Osteoblast (primary cell): ENCODE data around the gene COA1. TPM values are rescaled to one million over a fixed set of nuclear protein-coding genes. Genes with fewer than 3 reads are reported as not detected.

Source experiments
- DNase-seq: peaks from one replicate; pipeline ENCODE4 v3.0.0; 2011; ENCODE audit warnings: low spot score, mixed read lengths; ENCODE audit not compliant: insufficient read length; ENCODE audit errors: missing footprints
- H2AFZ ChIP-seq: 2 replicates; pipeline ENCODE4 v1.6.0; 2011; ENCODE audit warnings: mild to moderate bottlenecking, low read length
- H3K27ac ChIP-seq: 2 replicates; pipeline ENCODE4 v1.5.1; 2011; ENCODE audit warnings: mild to moderate bottlenecking, low read depth, low read length, moderate library complexity
- H3K27me3 ChIP-seq: 2 replicates; pipeline ENCODE4 v1.6.0; 2012; ENCODE audit warnings: mild to moderate bottlenecking, control low read depth, inconsistent platforms, low read length, moderate library complexity; ENCODE audit not compliant: insufficient read depth
- H3K36me3 ChIP-seq: 2 replicates; pipeline ENCODE4 v1.5.1; 2011; ENCODE audit warnings: mild to moderate bottlenecking, low read length, control low read depth, moderate library complexity; ENCODE audit not compliant: insufficient read depth
- H3K4me1 ChIP-seq: 2 replicates; pipeline ENCODE4 v1.5.1; 2011; ENCODE audit warnings: mild to moderate bottlenecking, low read length, control low read depth, moderate library complexity; ENCODE audit not compliant: insufficient read depth
- H3K4me2 ChIP-seq: 2 replicates; pipeline ENCODE4 v1.6.0; 2011; ENCODE audit warnings: mild to moderate bottlenecking, low read length; ENCODE audit not compliant: insufficient read depth
- H3K4me3 ChIP-seq: fragments of 200-600 bp; sonication (generic); 3 replicates; pipeline ENCODE4 v1.5.1; 2012; ENCODE audit warnings: mild to moderate bottlenecking, low read length, inconsistent platforms; ENCODE audit not compliant: insufficient read depth
- H3K79me2 ChIP-seq: 2 replicates; pipeline ENCODE4 v1.6.0; 2012; ENCODE audit warnings: mild to moderate bottlenecking, low read length, control low read depth, inconsistent platforms; ENCODE audit not compliant: insufficient read depth
- H3K9me3 ChIP-seq: 2 replicates; pipeline ENCODE4 v1.5.1; 2011; ENCODE audit warnings: low read depth, low read length, control low read depth
- H4K20me1 ChIP-seq: 2 replicates; pipeline ENCODE4 v1.6.0; 2012; ENCODE audit warnings: mild to moderate bottlenecking, low read length, control low read depth; ENCODE audit not compliant: insufficient read depth
- total RNA-seq: library from RNA; depleted of rRNA; stranded (reverse); fragments of >200 nt; gene quantifications from 2 replicates; pipeline ENCODE4 v1.2.3, GENCODE V29; 2012
- TF ChIP-seq, protein P1 (sequence below): IDR thresholded peaks from 2 replicates; pipeline ENCODE4 v1.5.1; 2011; ENCODE audit warnings: mild to moderate bottlenecking, low read depth, low read length, moderate library complexity; ENCODE audit errors: extremely low read depth

Gene COA1
- total RNA-seq, 1 donor: 34.0 TPM

DNA sequence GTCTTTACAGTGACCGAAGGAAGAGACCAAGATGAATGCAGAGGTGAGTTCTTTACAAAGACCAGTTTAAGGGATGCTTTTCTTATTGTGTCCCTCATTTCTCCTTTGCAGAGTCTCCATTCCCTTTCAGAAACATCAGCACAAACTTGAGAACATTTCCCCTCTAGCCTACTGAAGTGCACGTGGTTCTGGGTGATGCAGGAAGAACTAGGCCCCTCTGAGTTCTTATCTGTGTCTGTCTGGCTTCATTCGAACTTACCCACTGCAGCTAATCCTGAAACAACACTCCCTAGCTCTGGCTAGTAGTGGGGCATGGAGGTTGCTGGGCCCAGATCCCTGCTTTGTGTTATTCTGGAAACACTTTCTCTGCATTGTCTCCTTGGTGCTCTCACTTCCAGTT is 41.8 kb upstream of the COA1 start:
- H3K4me2 ChIP-seq: no peak overlapping the region
- no peak overlapping the region for H3K27ac ChIP-seq
- no peaks in the 10 kb centered on the region for H3K27me3 ChIP-seq
- TF ChIP-seq, protein P1, sequence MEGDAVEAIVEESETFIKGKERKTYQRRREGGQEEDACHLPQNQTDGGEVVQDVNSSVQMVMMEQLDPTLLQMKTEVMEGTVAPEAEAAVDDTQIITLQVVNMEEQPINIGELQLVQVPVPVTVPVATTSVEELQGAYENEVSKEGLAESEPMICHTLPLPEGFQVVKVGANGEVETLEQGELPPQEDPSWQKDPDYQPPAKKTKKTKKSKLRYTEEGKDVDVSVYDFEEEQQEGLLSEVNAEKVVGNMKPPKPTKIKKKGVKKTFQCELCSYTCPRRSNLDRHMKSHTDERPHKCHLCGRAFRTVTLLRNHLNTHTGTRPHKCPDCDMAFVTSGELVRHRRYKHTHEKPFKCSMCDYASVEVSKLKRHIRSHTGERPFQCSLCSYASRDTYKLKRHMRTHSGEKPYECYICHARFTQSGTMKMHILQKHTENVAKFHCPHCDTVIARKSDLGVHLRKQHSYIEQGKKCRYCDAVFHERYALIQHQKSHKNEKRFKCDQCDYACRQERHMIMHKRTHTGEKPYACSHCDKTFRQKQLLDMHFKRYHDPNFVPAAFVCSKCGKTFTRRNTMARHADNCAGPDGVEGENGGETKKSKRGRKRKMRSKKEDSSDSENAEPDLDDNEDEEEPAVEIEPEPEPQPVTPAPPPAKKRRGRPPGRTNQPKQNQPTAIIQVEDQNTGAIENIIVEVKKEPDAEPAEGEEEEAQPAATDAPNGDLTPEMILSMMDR: no peak
- H3K36me3 ChIP-seq: no peaks in the 10 kb centered on the region
- no peak overlapping the region for H2AFZ ChIP-seq
- peaks cover 8% of the 10 kb centered on the region for H4K20me1 ChIP-seq
- no peak for DNase-seq
- no peaks in the 10 kb centered on the region for H3K79me2 ChIP-seq
- H3K4me1 ChIP-seq: no peaks in the 10 kb centered on the region
- no peak overlapping the region for H3K4me3 ChIP-seq
- no peaks in the 10 kb centered on the region for H3K9me3 ChIP-seq

DNA sequence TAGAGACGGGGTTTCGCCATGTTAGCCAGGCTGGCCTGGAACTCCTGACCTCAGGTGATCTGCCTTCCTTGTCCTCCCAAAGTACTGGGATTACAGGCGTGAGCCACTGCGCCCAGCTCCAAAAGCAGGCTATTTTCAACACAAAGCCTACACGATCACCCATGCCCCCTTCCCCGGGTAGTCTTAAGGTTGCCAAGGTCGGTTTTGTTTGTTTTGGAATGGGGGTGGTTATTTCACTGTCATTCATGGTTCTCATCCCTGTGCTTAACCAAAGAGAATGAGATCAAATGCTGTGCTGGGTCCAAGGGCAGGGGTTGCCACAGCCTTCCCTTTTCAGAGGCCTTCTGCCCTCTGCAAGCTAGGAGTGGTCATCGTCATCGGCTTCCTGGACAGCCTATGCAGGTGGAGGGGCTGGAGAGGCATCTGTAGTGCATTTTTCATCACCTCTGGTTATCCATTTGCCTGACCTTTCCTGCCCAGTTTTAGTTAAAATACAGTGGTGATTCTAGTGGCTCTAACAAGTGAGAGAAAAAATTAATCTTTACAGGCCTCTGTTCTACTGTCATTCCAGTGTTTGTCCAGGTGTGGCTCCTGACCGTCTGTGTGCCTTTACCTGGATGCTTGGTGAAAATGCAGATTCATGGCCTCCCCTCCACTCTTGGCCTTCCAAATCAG is 40.6 kb upstream of the COA1 start:
- Histone ChIP-seq H2AFZ (no peak overlapping the region), H3K36me3 (no peaks in the 10 kb centered on the region), H3K27ac (no peak overlapping the region), H3K79me2 (no peaks in the 10 kb centered on the region), H3K9me3 (no peaks in the 10 kb centered on the region), H3K4me3 (no peak overlapping the region), H3K4me2 (no peak overlapping the region), H3K27me3 (no peaks in the 10 kb centered on the region), H3K4me1 (peaks cover 2% of the 10 kb centered on the region), H4K20me1 (peaks cover 8% of the 10 kb centered on the region)
- no peak for DNase-seq
- TF ChIP-seq, protein P1: no peak

DNA sequence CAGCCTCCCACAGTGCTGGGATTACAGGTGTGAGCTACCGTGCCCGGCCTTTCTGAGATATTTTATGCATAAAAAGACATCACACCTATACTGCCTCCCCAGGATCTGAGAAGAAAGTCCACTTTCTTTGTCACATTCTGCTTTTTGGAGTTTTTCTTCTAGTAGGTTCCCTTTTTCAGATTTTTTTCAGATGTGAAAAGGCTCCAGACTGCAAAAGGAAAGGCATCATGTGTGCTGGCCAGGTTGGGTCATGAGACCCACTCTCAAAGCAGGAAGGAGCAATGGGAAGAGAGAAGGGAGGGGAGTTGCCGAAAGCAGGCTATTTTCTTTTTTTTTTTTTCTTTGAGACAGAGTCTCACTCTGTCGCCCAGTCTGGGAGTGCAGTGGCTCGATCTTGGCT is 40.0 kb upstream of the COA1 start:
- H4K20me1 ChIP-seq: peaks cover 8% of the 10 kb centered on the region
- no peaks in the 10 kb centered on the region for H3K36me3 ChIP-seq

DNA sequence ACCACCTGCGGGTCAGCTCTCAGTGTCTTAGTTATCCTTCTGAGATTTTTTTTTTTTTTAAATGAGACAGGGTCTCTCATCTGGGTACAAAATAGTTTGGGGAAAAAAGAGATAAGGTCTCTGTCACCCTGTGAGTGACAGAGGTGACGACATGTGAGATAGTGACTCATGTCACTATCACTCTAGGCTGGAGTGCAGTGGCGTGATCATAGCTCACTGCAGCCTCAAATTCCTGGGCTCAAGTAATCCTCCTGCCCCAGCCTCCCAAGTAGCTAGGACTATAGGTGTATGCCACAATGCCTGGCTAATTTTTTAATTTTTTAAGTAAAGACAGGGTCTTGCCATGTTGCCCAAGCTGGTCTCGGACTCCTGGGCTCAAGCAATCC is 39.6 kb upstream of the COA1 start:
- Histone ChIP-seq H3K36me3 (no peaks in the 10 kb centered on the region), H3K27ac (no peak overlapping the region), H3K4me3 (no peak overlapping the region), H3K27me3 (no peaks in the 10 kb centered on the region), H3K4me1 (peaks cover 8% of the 10 kb centered on the region), H2AFZ (no peak overlapping the region), H3K79me2 (no peaks in the 10 kb centered on the region), H3K4me2 (no peak overlapping the region), H3K9me3 (no peaks in the 10 kb centered on the region), H4K20me1 (peaks cover 8% of the 10 kb centered on the region)
- TF ChIP-seq, protein P1: no peak
- no peak for DNase-seq

More for the DNA sequence above, 40.0 kb upstream of the COA1 start:
- Histone ChIP-seq H3K79me2 (no peaks in the 10 kb centered on the region), H3K9me3 (no peaks in the 10 kb centered on the region), H3K27ac (no peak overlapping the region), H3K4me2 (no peak overlapping the region), H3K4me3 (no peak overlapping the region), H3K27me3 (no peaks in the 10 kb centered on the region), H2AFZ (no peak overlapping the region), H3K4me1 (peaks cover 8% of the 10 kb centered on the region)
- no peak for DNase-seq
- TF ChIP-seq, protein P1: no peak
